Stomach (tissue), 4 donors: ENCODE measurements around the gene NATD1.

Source experiments
- EP300 ChIP-seq: sonication (generic); formaldehyde crosslinking; IDR thresholded peaks from one replicate; pipeline ENCODE4 v1.6.1; 2017; ENCODE audit warnings: antibody characterized with exemption
- POLR2A ChIP-seq, 4 donors: fragments of 450-650 bp; IDR thresholded peaks; one replicate each; pipeline ENCODE4 v1.6.1; 2016; ENCODE audit warnings: antibody characterized with exemption in 4 of 4, control low read depth in 2 of 4, mild to moderate bottlenecking in 1 of 4, moderate library complexity in 1 of 4
- POLR2AphosphoS5 ChIP-seq, 3 donors: sonication (generic); formaldehyde crosslinking; IDR thresholded peaks; one replicate each; pipeline ENCODE4 v1.6.1; 2016; ENCODE audit warnings: antibody characterized with exemption in 3 of 3
- TF ChIP-seq, protein P1 (sequence below), 7 experiments: fragments of 450-650 bp in 4 of 7; fragments of 200-600 bp in 3 of 7; sonication (generic) in 3 of 7; IDR thresholded peaks; one replicate each; pipeline ENCODE4 v1.5.1; 2016 to 2019; ENCODE audit warnings: antibody characterized with exemption in 7 of 7, control low read depth in 2 of 7, mild to moderate bottlenecking in 1 of 7

DNA sequence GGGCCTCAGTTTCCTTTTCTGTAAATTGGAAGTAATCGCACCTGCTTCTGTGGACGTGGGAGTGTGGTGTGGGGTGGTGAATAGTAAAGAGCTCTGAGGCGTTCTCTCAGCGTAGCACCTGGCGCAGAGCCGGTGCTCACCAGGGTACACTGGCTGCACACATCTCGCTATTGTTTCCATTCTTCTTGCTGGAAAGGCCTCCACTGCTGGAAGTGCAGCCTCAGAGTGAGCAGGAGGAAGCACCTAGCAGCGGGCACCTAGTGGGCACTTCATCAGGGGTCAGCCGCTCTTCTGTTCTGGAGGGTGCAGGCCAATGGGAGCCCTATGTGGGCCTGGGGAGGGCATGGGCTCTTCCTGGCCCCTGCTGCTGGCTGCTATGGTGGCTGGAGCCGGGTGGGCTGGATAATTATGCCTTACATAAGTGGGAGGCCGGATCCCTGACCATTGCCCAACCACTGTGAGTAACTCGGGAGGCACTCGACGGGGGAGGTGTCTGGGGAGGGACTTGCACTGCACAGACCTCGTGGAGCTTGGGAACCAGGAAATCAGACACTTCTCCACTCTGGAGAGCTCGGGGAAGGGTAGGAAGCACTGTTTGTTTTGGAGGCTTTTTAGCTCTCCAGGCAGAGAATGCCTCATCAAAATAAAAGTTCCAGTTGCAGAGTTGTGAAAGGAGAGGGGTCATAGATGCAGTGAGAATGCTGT is 33.0 kb upstream of the NATD1 start:
- TF ChIP-seq, protein P1, sequence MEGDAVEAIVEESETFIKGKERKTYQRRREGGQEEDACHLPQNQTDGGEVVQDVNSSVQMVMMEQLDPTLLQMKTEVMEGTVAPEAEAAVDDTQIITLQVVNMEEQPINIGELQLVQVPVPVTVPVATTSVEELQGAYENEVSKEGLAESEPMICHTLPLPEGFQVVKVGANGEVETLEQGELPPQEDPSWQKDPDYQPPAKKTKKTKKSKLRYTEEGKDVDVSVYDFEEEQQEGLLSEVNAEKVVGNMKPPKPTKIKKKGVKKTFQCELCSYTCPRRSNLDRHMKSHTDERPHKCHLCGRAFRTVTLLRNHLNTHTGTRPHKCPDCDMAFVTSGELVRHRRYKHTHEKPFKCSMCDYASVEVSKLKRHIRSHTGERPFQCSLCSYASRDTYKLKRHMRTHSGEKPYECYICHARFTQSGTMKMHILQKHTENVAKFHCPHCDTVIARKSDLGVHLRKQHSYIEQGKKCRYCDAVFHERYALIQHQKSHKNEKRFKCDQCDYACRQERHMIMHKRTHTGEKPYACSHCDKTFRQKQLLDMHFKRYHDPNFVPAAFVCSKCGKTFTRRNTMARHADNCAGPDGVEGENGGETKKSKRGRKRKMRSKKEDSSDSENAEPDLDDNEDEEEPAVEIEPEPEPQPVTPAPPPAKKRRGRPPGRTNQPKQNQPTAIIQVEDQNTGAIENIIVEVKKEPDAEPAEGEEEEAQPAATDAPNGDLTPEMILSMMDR (IDR thresholded peaks at IDR 0.05): no peak
- TF ChIP-seq POLR2A (IDR thresholded peaks at IDR 0.05) (peak in 2 of 4 donors; percentile 40 to 83), EP300 (no peak), POLR2AphosphoS5 (IDR thresholded peaks at IDR 0.05) (peak; percentile 69 to 94 (median 89))
